SK-N-SH (cell line): ENCODE data around the gene KRT3.

Experiments
- EP300 ChIP-seq, 2 experiments: IDR thresholded peaks; 2 replicates each; pipeline versions ENCODE4 v1.4.0 to v1.6.1; 2012; ENCODE audit warnings: borderline replicate concordance in 1 of 2, low read depth in 1 of 2, low read length in 1 of 2
- TF ChIP-seq, protein P1 (sequence below): fragments of 200-600 bp; sonication (generic); IDR thresholded peaks from 2 replicates; pipeline ENCODE4 v1.6.1; 2017; ENCODE audit warnings: antibody characterized with exemption, mild to moderate bottlenecking, moderate library complexity

DNA sequence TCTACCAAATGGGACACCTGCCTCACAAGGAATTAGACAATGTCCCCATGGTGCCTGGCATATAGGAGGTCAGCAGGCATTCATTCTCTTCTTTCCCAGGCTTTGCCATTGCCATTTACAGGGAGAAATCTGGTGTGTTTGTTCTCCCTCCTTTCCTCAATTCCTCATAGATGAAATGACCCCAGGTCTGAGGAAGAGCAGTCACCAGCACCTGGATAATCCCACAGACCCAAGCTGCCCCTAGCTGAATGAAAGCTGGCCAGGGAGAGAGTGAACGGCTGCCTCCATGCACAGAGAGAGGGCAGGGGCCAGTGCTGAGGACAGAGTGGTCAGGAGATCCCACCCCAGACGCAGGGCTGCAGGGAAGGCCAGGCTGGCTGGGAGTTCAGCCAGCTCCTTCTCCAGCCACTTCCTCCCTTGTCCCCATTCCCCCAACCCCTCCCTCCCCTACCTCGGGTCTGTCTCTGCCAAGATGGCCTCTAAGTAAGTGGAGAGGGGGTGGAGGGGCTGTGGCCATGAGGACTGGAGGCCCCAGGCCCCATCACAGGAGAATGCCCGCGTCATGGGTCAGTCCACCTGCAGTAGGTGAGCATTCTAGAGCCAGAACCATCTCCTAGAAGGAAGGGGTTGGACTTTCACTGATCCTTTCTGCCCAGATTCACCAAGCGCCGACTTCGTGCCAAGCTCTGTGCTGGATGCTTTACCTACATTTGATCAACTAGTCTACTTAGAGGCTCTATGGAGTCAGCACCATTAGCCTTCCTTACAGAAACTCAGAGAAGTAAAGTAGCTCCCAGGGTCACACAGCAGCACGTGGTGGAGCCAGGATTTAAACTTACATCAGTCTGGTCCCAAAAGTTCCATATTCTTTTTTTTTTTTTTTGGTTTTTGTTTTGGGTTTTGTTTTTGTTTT, 20.0 kb upstream of the KRT3 start:
- TF ChIP-seq, protein P1, sequence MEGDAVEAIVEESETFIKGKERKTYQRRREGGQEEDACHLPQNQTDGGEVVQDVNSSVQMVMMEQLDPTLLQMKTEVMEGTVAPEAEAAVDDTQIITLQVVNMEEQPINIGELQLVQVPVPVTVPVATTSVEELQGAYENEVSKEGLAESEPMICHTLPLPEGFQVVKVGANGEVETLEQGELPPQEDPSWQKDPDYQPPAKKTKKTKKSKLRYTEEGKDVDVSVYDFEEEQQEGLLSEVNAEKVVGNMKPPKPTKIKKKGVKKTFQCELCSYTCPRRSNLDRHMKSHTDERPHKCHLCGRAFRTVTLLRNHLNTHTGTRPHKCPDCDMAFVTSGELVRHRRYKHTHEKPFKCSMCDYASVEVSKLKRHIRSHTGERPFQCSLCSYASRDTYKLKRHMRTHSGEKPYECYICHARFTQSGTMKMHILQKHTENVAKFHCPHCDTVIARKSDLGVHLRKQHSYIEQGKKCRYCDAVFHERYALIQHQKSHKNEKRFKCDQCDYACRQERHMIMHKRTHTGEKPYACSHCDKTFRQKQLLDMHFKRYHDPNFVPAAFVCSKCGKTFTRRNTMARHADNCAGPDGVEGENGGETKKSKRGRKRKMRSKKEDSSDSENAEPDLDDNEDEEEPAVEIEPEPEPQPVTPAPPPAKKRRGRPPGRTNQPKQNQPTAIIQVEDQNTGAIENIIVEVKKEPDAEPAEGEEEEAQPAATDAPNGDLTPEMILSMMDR = no peak
- no peak for TF ChIP-seq EP300 (IDR thresholded peaks at IDR 0.05; ENCODE audit: borderline replicate concordance in 1 of 2, low read depth in 1 of 2, low read length in 1 of 2)
